ENCODE results near the gene PUDP. TPM values are rescaled to one million over a fixed set of nuclear protein-coding genes. Genes with fewer than 3 reads are reported as not detected.

Gene PUDP
- total RNA-seq, 3 donors from 2014 or later: 6.2 to 20.3 (median 17.9) TPM

GRCh38 chrX:7143941-7144525, 3.9 kb downstream of the PUDP start:
- H3K36me3 ChIP-seq: no peaks in the 10 kb centered on the region
- H3K4me1 ChIP-seq: no peaks in the 10 kb centered on the region
- no peaks in the 10 kb centered on the region for H3K9me3 ChIP-seq
- no peak overlapping the region for H3K4me3 ChIP-seq
- no peak overlapping the region for H3K27ac ChIP-seq
- DNase-seq (ENCODE audit: low spot score in 2 of 2): no peak
- no peaks in the 10 kb centered on the region for H3K27me3 ChIP-seq
- TF ChIP-seq, protein P1, sequence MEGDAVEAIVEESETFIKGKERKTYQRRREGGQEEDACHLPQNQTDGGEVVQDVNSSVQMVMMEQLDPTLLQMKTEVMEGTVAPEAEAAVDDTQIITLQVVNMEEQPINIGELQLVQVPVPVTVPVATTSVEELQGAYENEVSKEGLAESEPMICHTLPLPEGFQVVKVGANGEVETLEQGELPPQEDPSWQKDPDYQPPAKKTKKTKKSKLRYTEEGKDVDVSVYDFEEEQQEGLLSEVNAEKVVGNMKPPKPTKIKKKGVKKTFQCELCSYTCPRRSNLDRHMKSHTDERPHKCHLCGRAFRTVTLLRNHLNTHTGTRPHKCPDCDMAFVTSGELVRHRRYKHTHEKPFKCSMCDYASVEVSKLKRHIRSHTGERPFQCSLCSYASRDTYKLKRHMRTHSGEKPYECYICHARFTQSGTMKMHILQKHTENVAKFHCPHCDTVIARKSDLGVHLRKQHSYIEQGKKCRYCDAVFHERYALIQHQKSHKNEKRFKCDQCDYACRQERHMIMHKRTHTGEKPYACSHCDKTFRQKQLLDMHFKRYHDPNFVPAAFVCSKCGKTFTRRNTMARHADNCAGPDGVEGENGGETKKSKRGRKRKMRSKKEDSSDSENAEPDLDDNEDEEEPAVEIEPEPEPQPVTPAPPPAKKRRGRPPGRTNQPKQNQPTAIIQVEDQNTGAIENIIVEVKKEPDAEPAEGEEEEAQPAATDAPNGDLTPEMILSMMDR (IDR thresholded peaks at IDR 0.05): no peak
- no peak for TF ChIP-seq POLR2AphosphoS5 (IDR thresholded peaks at IDR 0.05)
- intact Hi-C loops (cut with DNase I; ENCODE audit: low total_unique reads): no loop called here

- Histone ChIP-seq H3K4me1 (no peaks in the 10 kb centered on the region), H3K36me3 (no peaks in the 10 kb centered on the region), H3K27ac (no peak overlapping the region), H3K9me3 (no peaks in the 10 kb centered on the region), H3K4me3 (no peak overlapping the region), H3K27me3 (no peaks in the 10 kb centered on the region)
- TF ChIP-seq POLR2AphosphoS5 (IDR thresholded peaks at IDR 0.05) (no peak), POLR2A (IDR thresholded peaks at IDR 0.05) (no peak)
- TF ChIP-seq, protein P1 (IDR thresholded peaks at IDR 0.05): no peak
- intact Hi-C loops (cut with DNase I; ENCODE audit: low total_unique reads): no loop called here
- no peak for DNase-seq (ENCODE audit: low spot score in 2 of 2)
Measured at GRCh38 chrX:7143076-7143475, 4.9 kb downstream of the PUDP start.

- no peaks in the 10 kb centered on the region for H3K36me3 ChIP-seq
- H3K4me3 ChIP-seq: no peak overlapping the region
- no peaks in the 10 kb centered on the region for H3K4me1 ChIP-seq
- DNase-seq (ENCODE audit: low spot score in 2 of 2): no peak
- TF ChIP-seq POLR2AphosphoS5 (IDR thresholded peaks at IDR 0.05) (no peak), POLR2A (IDR thresholded peaks at IDR 0.05) (no peak)
- TF ChIP-seq, protein P1 (IDR thresholded peaks at IDR 0.05): no peak
- H3K27ac ChIP-seq: no peak overlapping the region
- H3K9me3 ChIP-seq: no peaks in the 10 kb centered on the region
- intact Hi-C loops (cut with DNase I; ENCODE audit: low total_unique reads): no loop called here
- no peaks in the 10 kb centered on the region for H3K27me3 ChIP-seq
Measured at GRCh38 chrX:7139202-7140081, 8.5 kb downstream of the PUDP start.

DNA sequence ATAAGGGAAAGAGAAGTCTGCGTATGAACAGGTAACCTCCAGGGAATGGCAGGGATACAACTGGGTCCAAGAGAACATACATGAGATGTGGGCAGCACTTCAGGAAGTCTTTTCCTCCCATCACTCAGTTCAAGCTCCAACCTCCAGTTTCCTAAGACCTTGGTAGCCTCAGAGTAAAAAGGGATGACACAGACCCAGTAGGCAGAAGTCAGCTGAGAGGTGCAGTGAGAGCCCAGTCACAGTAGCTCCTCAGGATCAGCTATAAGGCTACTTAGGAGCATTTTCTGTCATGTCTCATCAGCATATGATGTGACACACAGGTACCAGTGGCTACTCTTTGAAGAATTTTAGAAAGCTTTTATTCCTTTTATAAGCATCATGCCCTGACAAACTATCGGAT, 13.0 kb downstream of the PUDP start:
- no peak for DNase-seq (ENCODE audit: low spot score in 2 of 2)
- Histone ChIP-seq H3K9me3 (no peaks in the 10 kb centered on the region), H3K27me3 (no peaks in the 10 kb centered on the region), H3K4me3 (no peak overlapping the region), H3K4me1 (no peaks in the 10 kb centered on the region), H3K36me3 (no peaks in the 10 kb centered on the region), H3K27ac (no peak overlapping the region)
- intact Hi-C loops (cut with DNase I; ENCODE audit: low total_unique reads): no loop called here
- TF ChIP-seq POLR2AphosphoS5 (IDR thresholded peaks at IDR 0.05) (no peak), POLR2A (IDR thresholded peaks at IDR 0.05) (no peak)
- TF ChIP-seq, protein P1 (IDR thresholded peaks at IDR 0.05): no peak

GRCh38 chrX:7133050-7133440, 14.9 kb downstream of the PUDP start:
- TF ChIP-seq POLR2A (IDR thresholded peaks at IDR 0.05): no peak
- TF ChIP-seq POLR2AphosphoS5 (IDR thresholded peaks at IDR 0.05): no peak
- TF ChIP-seq, protein P1 (IDR thresholded peaks at IDR 0.05): no peak
- no peak for DNase-seq (ENCODE audit: low spot score in 2 of 2)
- no peaks in the 10 kb centered on the region for H3K36me3 ChIP-seq
- no peaks in the 10 kb centered on the region for H3K9me3 ChIP-seq
- intact Hi-C loops (cut with DNase I; ENCODE audit: low total_unique reads): no loop called here
- H3K4me3 ChIP-seq: no peak overlapping the region
- H3K27ac ChIP-seq: peak overlapping the region; percentile 10 to 61
- H3K4me1 ChIP-seq: no peaks in the 10 kb centered on the region
- H3K27me3 ChIP-seq: no peaks in the 10 kb centered on the region
